COLO668 (cell line): ENCODE results near the gene DNAI2.

ENCODE experiments used
- DNase-seq: peaks from one replicate; lab custom pipeline; 2025; ENCODE audit not compliant: unreplicated experiment; lab: John Stamatoyannopoulos, UW

Gene DNAI2

GRCh38 chr17:74274060-74274708 lies at the start of gene DNAI2:
TSS of gene DNAI2 (plus strand) at chr17:74274234. CDS start at chr17:74281818, 7,584 bp downstream.
- DNase-seq = peak; percentile 69

- DNase-seq = no peak
Measured at GRCh38 chr17:74224959-74225725, 48.9 kb upstream of the DNAI2 start.

- DNase-seq = no peak
Measured at GRCh38 chr17:74226252-74226651, 47.8 kb upstream of the DNAI2 start.

GRCh38 chr17:74227271-74228080 lies 46.6 kb upstream of the DNAI2 start:
- DNase-seq = no peak

- DNase-seq = no peak
Measured at GRCh38 chr17:74228306-74228978, 45.6 kb upstream of the DNAI2 start.

GRCh38 chr17:74230896-74231295 lies 43.1 kb upstream of the DNAI2 start:
- DNase-seq = no peak

- DNase-seq = no peak
Measured at GRCh38 chr17:74231928-74232907, 41.8 kb upstream of the DNAI2 start.

GRCh38 chr17:74233937-74234336 lies 40.1 kb upstream of the DNAI2 start:
- DNase-seq = no peak

- no peak for DNase-seq
Measured at GRCh38 chr17:74234486-74234885, 39.5 kb upstream of the DNAI2 start.

- DNase-seq = no peak
Measured at GRCh38 chr17:74235040-74235581, 38.9 kb upstream of the DNAI2 start.

- no peak for DNase-seq
Measured at GRCh38 chr17:74235911-74236371, 38.1 kb upstream of the DNAI2 start.

GRCh38 chr17:74237321-74237720 lies 36.7 kb upstream of the DNAI2 start:
- no peak for DNase-seq

- DNase-seq = no peak
Measured at GRCh38 chr17:74239172-74239571, 34.9 kb upstream of the DNAI2 start.

- DNase-seq = no peak
Measured at GRCh38 chr17:74240618-74241205, 33.3 kb upstream of the DNAI2 start.

GRCh38 chr17:74241431-74241830 lies 32.6 kb upstream of the DNAI2 start:
- DNase-seq = no peak

GRCh38 chr17:74241847-74242246 lies 32.2 kb upstream of the DNAI2 start:
- DNase-seq = no peak

GRCh38 chr17:74243013-74243755 lies 30.9 kb upstream of the DNAI2 start:
- DNase-seq = no peak

- no peak for DNase-seq
Measured at GRCh38 chr17:74244128-74244527, 29.9 kb upstream of the DNAI2 start.

- no peak for DNase-seq
Measured at GRCh38 chr17:74244548-74244947, 29.5 kb upstream of the DNAI2 start.
